Medulla oblongata (tissue), 1 donor: ENCODE data around the gene VSIR.
A peak's percentile ranks its signal among the peaks of the same experiment; 100 is the strongest.

Source experiments
- DNase-seq: peaks from one replicate; pipeline ENCODE4 v3.0.0-alpha.2; 2015; ENCODE audit errors: extremely low spot score

Gene VSIR

GRCh38 chr10:71763352-71764127, 9.8 kb downstream of the VSIR start:
- no peak for DNase-seq

GRCh38 chr10:71762324-71762723, 11.0 kb downstream of the VSIR start:
- no peak for DNase-seq

DNA sequence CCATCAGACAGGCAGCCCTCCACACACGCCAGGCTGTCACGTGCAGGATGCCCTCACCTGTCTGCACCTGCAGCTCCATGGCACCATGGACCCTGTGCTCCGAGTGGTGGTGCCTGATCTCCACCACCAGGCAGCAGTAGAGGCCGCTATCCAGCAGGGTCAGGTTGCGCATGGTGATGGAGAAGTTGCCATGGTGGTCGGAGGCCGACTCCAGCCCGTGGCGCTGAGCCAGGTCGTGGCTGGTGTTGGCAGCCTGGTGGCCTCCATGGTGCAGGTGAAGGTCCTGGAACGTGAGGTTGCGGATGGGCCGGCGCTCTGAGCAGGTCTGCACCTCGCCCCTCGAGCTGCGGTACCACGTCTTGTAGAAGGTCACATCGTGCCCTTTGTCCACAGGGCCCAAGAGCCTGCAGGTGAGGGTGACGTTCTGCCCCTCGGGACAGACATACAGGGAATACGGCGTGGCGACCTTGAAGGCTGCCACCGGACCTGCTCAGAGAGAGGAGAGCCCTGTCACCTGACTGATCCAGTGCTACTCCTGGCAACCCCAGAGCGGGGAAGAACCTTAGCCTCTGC, 11.7 kb downstream of the VSIR start:
- DNase-seq, result no peak

- no peak for DNase-seq
Measured at GRCh38 chr10:71761105-71761511, 12.2 kb downstream of the VSIR start.

DNA sequence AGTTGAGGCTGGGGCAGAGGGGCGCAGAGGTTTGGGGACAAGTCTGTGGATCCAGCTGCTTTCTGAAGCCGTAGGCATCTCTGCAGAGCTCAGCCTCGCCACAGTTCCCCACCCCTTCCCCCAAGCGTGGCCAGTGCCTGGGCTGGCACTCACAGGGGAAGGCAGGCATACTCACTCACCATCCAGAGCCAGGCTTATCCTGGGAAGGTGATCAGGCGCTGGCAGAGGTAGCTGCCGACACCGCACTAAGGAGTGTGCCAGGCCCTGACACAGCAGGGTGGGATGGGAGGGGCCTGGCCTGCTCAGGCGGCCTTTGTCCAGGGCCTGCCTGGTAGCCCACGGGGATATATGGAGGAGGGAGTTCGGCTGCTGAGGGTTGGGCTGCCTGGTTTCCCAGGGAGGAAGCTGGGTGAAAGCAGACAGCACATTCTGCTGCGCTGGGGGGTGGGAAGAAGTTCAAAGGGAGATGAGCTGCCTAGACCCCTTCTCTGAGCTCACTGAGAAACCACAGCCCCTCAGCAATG, 15.9 kb downstream of the VSIR start:
- DNase-seq, result peak; percentile 60

GRCh38 chr10:71756311-71757191, 16.8 kb downstream of the VSIR start:
- DNase-seq, result peak; percentile 69

DNA sequence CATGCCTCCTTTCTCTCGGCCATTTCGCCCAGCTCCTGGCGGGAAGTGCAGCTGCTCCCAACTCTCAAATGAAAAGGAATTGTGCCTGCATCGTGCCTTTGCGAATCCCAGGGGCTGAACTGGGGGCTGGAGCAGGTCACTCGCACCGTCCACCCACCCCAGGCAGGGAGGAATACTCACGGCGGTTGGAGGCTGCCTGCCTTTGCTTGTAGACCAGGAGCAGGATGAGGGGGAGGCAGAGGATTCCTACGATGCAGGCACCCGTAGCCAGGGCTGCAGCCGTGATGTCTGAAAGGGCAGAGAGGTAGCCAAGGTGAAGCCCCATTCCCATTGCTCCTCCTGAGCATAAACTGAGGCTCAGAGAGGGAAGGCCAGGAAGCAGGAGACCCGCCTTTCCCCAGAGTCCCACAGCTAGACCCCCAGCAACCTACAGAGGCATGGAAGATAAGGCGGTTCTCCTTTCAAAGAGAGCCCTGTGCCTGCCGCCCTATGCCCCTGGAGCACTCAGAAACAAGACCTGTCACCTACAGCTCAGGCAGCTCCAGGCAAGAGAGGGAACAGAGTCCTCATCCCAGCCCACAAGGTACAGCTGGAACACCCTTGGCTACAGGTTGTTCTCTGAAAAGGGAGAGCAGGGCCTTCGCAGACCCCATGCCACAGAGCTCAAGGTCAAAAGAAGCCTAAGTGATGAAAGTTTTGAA, 18.0 kb downstream of the VSIR start:
- no peak for DNase-seq

- DNase-seq, result no peak
Measured at GRCh38 chr10:71754562-71754961, 18.8 kb downstream of the VSIR start.

DNA sequence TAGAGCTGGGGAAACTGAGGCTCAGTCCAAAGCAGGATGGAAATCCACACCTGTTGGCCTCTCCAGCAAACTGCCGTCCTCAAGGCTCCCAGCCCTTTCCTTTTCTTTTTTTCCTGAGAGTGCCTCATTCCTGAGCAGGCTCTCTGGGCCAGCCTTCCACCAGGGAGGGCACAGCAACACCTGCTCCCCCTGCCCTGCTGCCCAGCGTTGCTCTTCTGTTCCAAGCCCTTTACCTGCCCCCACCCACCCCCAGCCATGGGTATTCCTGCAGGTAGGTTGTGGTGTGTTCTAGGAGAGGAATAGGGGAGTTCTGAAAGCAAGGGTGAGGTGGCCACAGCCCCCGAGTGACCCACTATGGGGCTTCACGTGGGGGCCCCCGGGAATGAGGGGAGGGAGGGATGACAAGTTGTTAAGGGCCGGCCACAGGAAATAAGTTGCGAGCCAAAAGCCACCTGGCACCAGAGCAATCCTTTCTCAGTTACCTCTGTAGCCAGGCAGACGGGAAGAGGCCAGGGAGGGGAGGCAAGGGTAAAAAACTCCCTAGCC, 19.3 kb downstream of the VSIR start:
- DNase-seq, result no peak

DNA sequence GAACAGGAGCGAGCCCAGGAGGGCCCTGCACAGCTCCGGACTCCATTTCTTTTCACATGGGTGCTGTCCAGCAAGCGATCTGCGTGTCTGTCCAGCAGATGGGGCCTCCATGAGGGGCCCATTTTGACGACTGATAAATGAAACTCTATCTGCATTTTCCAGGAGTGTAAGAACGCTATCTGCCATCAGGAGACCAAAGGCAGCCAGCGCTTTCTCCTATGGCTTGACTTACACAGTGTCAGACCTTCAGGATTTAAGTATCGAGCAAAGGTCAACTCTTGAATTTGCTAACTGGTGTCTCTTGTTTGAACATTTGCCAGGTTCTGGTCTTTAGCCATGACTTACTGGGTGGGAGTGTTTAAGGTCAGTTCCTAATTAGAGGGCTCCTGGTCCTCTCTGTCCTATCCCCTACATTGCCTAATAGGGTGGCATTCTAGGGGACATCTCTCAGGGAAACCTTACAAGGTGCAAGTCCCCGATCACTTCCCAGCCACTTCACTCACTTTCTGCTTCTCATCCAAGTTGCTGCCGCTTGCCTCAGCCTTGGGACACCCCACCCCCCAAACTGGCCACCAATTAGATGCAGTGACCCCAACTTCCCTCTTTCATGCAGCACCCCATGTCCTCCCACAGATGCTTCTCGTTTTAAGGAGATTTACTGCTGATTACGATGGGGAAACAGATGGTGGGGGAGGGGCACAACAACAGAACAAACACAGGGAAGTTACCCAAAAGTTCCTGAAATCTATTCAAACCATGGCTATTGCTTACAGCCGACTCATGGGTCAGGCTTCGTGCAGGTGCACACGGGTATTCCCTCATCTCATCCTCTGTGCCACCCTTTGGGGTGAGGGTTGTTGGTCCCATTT, 20.0 kb downstream of the VSIR start:
- peak; percentile 84 for DNase-seq

- DNase-seq, result no peak
Measured at GRCh38 chr10:71752391-71753090, 20.8 kb downstream of the VSIR start.

DNA sequence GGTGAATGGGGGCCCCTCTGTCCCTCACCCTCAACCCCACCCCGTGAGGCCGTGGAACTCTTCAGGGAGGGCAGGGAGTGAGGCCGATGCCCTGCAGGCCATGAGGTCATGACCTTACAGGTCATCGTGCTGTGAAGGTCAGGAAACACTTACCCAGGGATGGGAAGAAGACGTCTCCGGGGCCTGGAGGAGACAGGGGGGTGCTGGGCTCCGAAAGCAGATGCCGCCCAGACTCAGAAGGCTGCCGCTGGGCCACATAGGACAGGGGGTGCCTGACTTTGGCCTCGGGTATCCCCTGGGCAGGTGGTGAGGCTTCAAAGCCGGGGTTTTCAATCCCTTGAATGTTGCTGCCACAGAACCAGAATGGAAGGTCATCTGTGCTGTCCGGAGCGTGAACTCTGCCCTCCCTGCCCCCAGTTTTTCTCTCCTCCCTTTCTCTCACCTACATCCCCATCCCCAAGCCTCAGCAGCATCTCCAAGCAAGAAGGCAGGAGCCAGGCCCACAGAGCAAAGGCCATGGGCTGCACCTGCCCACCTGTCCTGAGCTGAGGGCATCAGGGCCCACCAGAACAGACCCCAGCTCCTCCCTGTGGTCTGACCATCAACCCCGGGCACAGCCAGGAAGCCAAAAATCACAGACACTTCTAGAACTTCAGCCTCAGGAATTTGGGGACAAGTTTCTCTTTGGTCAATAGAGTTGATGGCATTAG, 21.6 kb downstream of the VSIR start:
- no peak for DNase-seq

DNA sequence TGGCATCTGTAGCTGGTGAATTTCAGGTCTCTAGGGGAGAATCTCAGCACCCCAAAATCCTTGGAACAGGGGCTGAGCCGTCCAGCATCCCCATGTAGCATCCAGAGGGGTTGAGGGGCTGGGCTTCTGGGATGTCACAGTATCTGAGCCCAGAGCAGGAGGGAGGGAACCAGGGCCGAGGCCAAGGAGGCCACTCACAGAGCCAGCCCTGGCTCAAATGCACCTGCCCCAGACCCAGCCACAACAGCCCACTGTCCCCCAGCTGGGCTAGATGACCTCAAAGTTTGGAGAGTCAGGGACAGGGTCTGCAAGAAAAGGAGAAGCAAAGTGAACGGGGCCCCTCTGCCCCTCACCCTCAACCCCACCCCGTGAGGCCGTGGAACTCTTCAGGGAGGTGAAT, 22.3 kb downstream of the VSIR start:
- DNase-seq, result no peak

DNA sequence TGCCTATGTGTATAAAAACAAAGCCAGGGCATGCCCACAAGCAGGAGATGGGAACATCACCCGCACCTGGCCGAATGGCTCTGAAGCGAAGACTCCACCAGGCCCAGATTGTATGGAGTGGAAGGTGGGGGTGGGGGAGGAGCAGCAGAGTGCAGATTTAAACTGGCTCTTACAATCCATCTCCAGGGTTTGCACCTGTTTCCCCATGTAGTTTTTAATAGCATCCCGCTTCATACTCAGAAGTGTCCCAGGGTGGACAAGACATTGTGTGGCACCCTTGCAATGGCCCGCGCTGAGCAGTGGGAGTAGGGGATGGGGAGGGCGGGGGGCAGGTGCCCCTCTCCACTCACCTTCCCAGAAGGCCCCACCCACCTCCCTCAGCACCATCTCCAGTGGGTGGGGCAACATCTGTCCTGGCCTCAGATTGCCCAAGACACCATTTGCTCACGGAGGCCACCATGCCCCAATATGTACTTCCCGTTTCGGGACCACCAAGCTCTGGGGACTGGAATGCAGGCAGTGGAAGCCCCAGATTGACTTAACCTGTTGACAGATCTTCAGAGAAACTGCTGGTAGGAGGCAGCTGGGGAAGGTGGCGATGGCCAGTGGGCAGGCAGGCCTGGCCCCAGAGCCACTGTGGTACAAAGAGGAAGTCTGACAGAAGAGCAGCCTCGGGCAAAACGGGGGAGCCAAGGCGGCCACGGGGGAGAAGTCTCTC, 23.0 kb downstream of the VSIR start:
- no peak for DNase-seq

DNA sequence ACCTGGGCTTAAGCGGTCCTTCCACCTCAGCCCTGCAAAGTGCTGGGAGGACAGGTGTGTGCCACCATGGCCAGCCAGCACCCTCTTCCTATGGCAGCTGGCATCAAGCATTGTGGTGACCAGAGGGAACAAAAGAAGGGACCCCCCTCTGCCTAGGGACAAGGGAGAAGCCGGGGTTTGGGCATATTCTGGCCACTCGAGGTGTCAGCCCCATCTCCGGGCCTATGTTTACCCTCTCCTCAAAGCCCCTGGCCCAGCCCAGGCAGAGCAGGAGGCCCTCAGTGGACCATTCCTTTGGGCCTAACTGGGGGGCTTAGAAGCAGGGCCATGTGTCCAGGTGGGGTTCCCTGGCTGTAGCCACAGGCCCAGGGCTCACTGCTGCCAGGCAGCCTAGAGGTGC, 23.9 kb downstream of the VSIR start:
- no peak for DNase-seq

GRCh38 chr10:71748671-71749191, 24.6 kb downstream of the VSIR start:
- peak; percentile 88 for DNase-seq

- DNase-seq, result peak; percentile 70
Measured at GRCh38 chr10:71747551-71748523, 25.5 kb downstream of the VSIR start.
